NCI-H748 treated with DMSO at 0.1 percent for 48 hours (cell line): ENCODE results near the gene OR1E2.
"Not testable (repeated sequence)": the region's sequence is repeated elsewhere in the genome, so short reads cannot be mapped to it uniquely, and the experiment has no call there.

ENCODE experiments used
- DNase-seq: peaks from one replicate; lab custom pipeline; 2025; lab: John Stamatoyannopoulos, UW

Gene OR1E2

GRCh38 chr17:3433741-3434140 is at the start of gene OR1E2:
OR1E2 (minus strand) TSS chr17:3433841; CDS start chr17:3433841, 0 bp downstream.
- DNase-seq = no peak

GRCh38 chr17:3482852-3483251 is 49.2 kb upstream of the OR1E2 start:
- DNase-seq = no peak

GRCh38 chr17:3479988-3480387 is 46.3 kb upstream of the OR1E2 start:
- no peak for DNase-seq

- no peak for DNase-seq
Observed at GRCh38 chr17:3475812-3476610, 42.4 kb upstream of the OR1E2 start, which contains the start of gene ASPA. ASPA (plus strand) TSS chr17:3475997; CDS start chr17:3476160, 163 bp downstream.

GRCh38 chr17:3475251-3475685 is 41.6 kb upstream of the OR1E2 start:
- no peak for DNase-seq

- DNase-seq = peak; percentile 41
Observed at GRCh38 chr17:3474212-3474611, 40.6 kb upstream of the OR1E2 start.

GRCh38 chr17:3472137-3472536 is 38.5 kb upstream of the OR1E2 start:
- DNase-seq = no peak

- no peak for DNase-seq
Observed at GRCh38 chr17:3471599-3471998, 38.0 kb upstream of the OR1E2 start, which contains the start of gene SPATA22. SPATA22 (minus strand) TSS chr17:3471819; CDS start chr17:3469325, 2,494 bp downstream.

GRCh38 chr17:3469529-3469928 is 35.9 kb upstream of the OR1E2 start:
- DNase-seq = no peak

GRCh38 chr17:3466355-3466754 is 32.7 kb upstream of the OR1E2 start:
- DNase-seq = not testable (repeated sequence)

GRCh38 chr17:3448059-3448665 is 14.5 kb upstream of the OR1E2 start:
- DNase-seq = no peak

- no peak for DNase-seq
Observed at GRCh38 chr17:3447625-3448024, 14.0 kb upstream of the OR1E2 start.

- no peak for DNase-seq
Observed at GRCh38 chr17:3440451-3440850, 6.8 kb upstream of the OR1E2 start.

GRCh38 chr17:3438368-3438767 is 4.7 kb upstream of the OR1E2 start:
- no peak for DNase-seq

GRCh38 chr17:3433215-3433614 is 426 bp downstream of the OR1E2 start:
- not testable (repeated sequence) for DNase-seq

- no peak for DNase-seq
Observed at GRCh38 chr17:3418222-3418621, 15.4 kb downstream of the OR1E2 start.

GRCh38 chr17:3415610-3416009 is 18.0 kb downstream of the OR1E2 start:
- DNase-seq = no peak

GRCh38 chr17:3412216-3412615 is 21.4 kb downstream of the OR1E2 start:
- not testable (repeated sequence) for DNase-seq

GRCh38 chr17:3411070-3411469 is 22.6 kb downstream of the OR1E2 start, which contains the start of gene OR3A3:
OR3A3 (plus strand) TSS chr17:3411370.
- DNase-seq = no peak

GRCh38 chr17:3403856-3404255 is 29.8 kb downstream of the OR1E2 start:
- not testable (repeated sequence) for DNase-seq

- no peak for DNase-seq
Observed at GRCh38 chr17:3401786-3402185, 31.9 kb downstream of the OR1E2 start.

GRCh38 chr17:3400055-3400454 is 33.6 kb downstream of the OR1E2 start:
- DNase-seq = no peak

- DNase-seq = no peak
Observed at GRCh38 chr17:3398310-3398709, 35.3 kb downstream of the OR1E2 start, which contains the start of gene OR1E1. OR1E1 (minus strand) TSS chr17:3398410; CDS start chr17:3398410, 0 bp downstream.
